Calu3 (cell line): ENCODE measurements around the gene SYCP2. TPM values are rescaled to one million over a fixed set of nuclear protein-coding genes. Genes with fewer than 3 reads are reported as not detected.

Source experiments
- BruUV-seq: library from RNA; stranded (reverse); fragments of 400-500 nt; replicated peaks from 2 replicates; lab custom pipeline; 2021; lab: Mats Ljungman, UMichigan
- CTCF ChIA-PET: fragments of 300-600 bp; sonication (Branson Sonifier 250); formaldehyde crosslinking; loops from one replicate; lab custom pipeline; 2022; ENCODE audit warnings: antibody characterized with exemption; lab: Charles Lee
- DNase-seq: peaks from one replicate; pipeline ENCODE4 v3.0.0; 2022
- H3K27ac Mint-ChIP-seq: one replicate; pipeline ENCODE4 v1.8.0; 2022; ENCODE audit warnings: mixed read lengths; ENCODE audit not compliant: unreplicated experiment
- H3K27me3 Mint-ChIP-seq: one replicate; pipeline ENCODE4 v1.8.0; 2022; ENCODE audit warnings: mixed read lengths; ENCODE audit not compliant: unreplicated experiment
- H3K36me3 Mint-ChIP-seq: one replicate; pipeline ENCODE4 v1.8.0; 2022; ENCODE audit warnings: mild to moderate bottlenecking, moderate library complexity, mixed read lengths; ENCODE audit not compliant: insufficient read depth, unreplicated experiment
- H3K4me1 Mint-ChIP-seq: one replicate; pipeline ENCODE4 v1.8.0; 2022; ENCODE audit warnings: mild to moderate bottlenecking, low read depth, mixed read lengths; ENCODE audit not compliant: unreplicated experiment
- H3K4me3 Mint-ChIP-seq: one replicate; pipeline ENCODE4 v1.8.0; 2022; ENCODE audit warnings: mild to moderate bottlenecking, low read depth, moderate library complexity, mixed read lengths; ENCODE audit not compliant: unreplicated experiment
- H3K9me3 Mint-ChIP-seq: one replicate; pipeline ENCODE4 v1.8.0; 2022; ENCODE audit warnings: low read depth, mixed read lengths; ENCODE audit not compliant: unreplicated experiment
- intact Hi-C: fragments of 100-400 bp; cut with micrococcal nuclease; formaldehyde crosslinking; loops from one replicate; pipeline ENCODE4 v1.10.0; 2022; ENCODE audit not compliant: unreplicated experiment
- total RNA-seq: library from RNA; stranded (reverse); gene quantifications from 2 replicates; pipeline ENCODE4 v1.2.3, GENCODE V29; 2022
- TF ChIP-seq, protein P1 (sequence below): fragments of 200-600 bp; IDR thresholded peaks from one replicate; pipeline ENCODE4 v1.8.0; 2022; ENCODE audit warnings: antibody characterized with exemption; ENCODE audit not compliant: unreplicated experiment

The SYCP2 gene
- total RNA-seq, 1 experiment from 2014 or later, result 56.0 TPM

DNA sequence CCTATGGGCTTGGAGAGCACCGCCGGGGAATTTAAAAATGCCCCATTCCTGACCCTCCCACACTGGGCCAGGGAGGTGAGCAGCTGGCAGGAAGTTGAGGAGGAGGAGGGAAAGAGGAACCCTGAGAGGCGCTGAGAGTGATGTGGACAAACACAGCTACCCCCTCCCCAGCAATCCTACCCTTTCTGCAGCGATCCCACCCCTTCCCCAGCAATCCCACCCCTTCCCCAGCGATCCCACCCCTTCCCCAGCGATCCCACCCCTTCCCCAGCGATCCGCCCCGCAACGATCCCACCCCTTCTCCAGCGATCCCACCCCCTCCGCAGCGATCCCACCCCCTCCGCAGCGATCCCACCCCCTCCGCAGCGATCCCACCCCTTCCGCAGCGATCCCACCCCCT is 111.6 kb downstream of the SYCP2 start:
- no TSS peak for BruUV-seq
- Mint-ChIP-seq H3K4me1 (peaks cover 28% of the 10 kb centered on the region), H3K4me3 (no peak overlapping the region), H3K9me3 (no peaks in the 10 kb centered on the region), H3K27ac (no peak overlapping the region), H3K27me3 (no peaks in the 10 kb centered on the region), H3K36me3 (peaks cover 15% of the 10 kb centered on the region)
- intact Hi-C loops, result no loop called here
- CTCF ChIA-PET, result no interaction called here
- TF ChIP-seq, protein P1, sequence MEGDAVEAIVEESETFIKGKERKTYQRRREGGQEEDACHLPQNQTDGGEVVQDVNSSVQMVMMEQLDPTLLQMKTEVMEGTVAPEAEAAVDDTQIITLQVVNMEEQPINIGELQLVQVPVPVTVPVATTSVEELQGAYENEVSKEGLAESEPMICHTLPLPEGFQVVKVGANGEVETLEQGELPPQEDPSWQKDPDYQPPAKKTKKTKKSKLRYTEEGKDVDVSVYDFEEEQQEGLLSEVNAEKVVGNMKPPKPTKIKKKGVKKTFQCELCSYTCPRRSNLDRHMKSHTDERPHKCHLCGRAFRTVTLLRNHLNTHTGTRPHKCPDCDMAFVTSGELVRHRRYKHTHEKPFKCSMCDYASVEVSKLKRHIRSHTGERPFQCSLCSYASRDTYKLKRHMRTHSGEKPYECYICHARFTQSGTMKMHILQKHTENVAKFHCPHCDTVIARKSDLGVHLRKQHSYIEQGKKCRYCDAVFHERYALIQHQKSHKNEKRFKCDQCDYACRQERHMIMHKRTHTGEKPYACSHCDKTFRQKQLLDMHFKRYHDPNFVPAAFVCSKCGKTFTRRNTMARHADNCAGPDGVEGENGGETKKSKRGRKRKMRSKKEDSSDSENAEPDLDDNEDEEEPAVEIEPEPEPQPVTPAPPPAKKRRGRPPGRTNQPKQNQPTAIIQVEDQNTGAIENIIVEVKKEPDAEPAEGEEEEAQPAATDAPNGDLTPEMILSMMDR, result no peak
- no peak for DNase-seq

DNA sequence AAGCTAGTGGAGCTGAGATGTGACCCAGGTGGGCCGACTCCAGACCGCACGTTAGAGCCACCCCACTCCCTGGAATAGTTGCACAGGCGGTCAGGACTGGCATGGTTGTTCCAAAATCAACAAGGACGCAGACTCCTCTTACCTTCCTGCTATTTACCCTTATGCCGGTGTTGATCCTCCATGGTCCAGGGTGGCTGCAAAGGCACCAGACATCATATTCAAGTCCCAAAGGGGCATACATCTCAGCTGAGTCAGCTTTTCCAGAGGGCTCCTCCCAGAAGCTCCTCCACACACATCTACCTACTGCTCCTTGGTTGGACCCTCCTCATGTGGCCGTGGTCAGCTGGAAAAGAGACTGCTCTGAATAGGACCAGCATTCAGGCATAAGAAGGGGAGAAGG is 112.2 kb downstream of the SYCP2 start:
- TF ChIP-seq, protein P1, result no peak
- H3K9me3 Mint-ChIP-seq, result no peaks in the 10 kb centered on the region
- no peak for DNase-seq
- H3K27ac Mint-ChIP-seq, result no peak overlapping the region
- BruUV-seq, result no TSS peak
- peaks cover 22% of the 10 kb centered on the region for H3K4me1 Mint-ChIP-seq
- no peak overlapping the region for H3K4me3 Mint-ChIP-seq
- intact Hi-C loops, result no loop called here
- H3K36me3 Mint-ChIP-seq, result peaks cover 9% of the 10 kb centered on the region
- H3K27me3 Mint-ChIP-seq, result no peaks in the 10 kb centered on the region
- CTCF ChIA-PET, result interaction anchor here (2.0 kb wide), 1 partner anchor 10 kb away, joined by 5 read pairs; no protein-coding TSS in a partner anchor

DNA sequence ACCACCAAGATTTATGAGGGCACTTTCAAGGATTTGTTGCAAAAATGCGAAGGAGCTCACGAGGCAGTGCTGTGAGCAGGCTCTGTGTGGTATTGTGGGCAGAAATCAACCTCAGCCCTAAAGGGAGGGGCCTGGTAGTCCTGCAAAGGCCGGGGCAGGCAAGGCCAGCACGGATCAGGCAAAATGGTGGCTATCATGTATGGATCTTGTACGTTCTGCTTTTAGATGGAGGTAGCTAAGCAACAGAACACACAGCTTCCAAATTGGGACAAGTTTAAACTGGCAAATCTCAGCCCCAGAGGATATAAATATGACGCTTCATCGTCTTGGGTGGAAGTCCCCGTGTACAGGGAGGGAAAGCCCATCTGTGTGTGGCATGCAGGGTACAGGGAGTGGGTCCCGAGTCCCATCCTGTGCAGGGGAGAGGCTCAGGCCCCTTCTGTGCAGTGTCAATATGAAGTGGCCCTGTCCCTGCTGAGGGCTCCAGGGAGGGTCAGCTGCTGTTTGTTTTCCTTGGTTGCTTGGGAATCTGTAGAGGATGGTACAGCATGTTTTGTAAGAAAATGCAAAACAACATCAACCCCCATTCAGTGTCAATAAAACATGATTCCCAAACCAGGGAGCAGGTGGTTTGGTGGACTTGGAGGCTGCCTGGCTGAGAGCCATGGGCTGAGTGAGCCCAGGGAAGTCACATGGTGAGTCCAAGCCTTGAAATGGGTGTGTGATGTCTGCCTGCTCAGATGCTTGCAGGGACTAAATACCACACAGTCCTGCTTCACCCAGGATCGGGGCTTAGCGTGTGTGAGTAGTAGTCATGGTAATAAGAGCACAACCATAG is 113.0 kb downstream of the SYCP2 start:
- no peaks in the 10 kb centered on the region for H3K27me3 Mint-ChIP-seq
- peaks cover 14% of the 10 kb centered on the region for H3K4me1 Mint-ChIP-seq
- H3K4me3 Mint-ChIP-seq, result no peak overlapping the region
- no peaks in the 10 kb centered on the region for H3K9me3 Mint-ChIP-seq
- TF ChIP-seq, protein P1, result no peak
- H3K36me3 Mint-ChIP-seq, result peaks cover 5% of the 10 kb centered on the region
- H3K27ac Mint-ChIP-seq, result no peak overlapping the region
- no peak for DNase-seq
- no TSS peak for BruUV-seq
- intact Hi-C loops, result no loop called here
- CTCF ChIA-PET, result interaction anchor here (0.8 to 2.0 kb wide), 3 partner anchors 11 to 73 kb away, joined by 3 to 5 read pairs (median 4); no protein-coding TSS in a partner anchor

DNA sequence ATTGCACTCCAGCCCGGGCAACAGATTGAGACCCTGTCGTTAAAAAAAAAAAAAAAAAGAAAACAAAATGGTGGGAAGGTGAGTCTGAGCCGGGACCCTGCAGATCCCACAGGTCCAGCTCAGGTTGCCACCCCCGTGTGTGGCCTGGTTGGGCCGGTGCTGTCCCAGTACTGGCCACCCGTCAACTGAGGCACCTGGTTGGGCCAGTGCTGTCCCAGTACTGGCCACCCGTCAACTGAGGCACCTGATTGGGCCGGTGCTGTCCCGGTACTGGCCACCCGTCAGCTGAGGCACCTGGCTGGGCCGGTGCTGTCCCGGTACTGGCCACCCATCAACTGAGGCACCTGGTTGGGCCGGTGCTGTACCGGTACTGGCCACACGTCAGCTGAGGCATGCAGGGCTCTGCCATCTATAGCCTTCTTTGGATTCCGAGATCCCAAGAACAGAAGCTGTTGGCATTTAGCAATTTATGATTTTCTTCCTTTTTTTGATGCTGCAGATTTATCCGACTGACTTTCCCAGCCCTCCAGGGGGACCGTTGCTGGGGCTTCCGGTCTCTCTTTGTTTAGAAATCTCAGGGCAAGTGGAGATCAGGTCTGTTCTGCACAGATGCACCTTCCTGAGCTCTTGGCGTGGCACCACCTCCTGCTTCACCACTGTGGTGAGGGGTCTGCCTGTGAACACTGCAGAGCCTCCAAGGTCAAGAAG is 113.8 kb downstream of the SYCP2 start:
- no peak for DNase-seq
- TF ChIP-seq, protein P1, result no peak
- intact Hi-C loops, result no loop called here
- no peak overlapping the region for H3K4me3 Mint-ChIP-seq
- H3K27ac Mint-ChIP-seq, result no peak overlapping the region
- no peaks in the 10 kb centered on the region for H3K27me3 Mint-ChIP-seq
- H3K36me3 Mint-ChIP-seq, result peaks cover 5% of the 10 kb centered on the region
- peaks cover 8% of the 10 kb centered on the region for H3K4me1 Mint-ChIP-seq
- CTCF ChIA-PET, result interaction anchor here (0.8 to 2.0 kb wide), 3 partner anchors 12 to 72 kb away, joined by 3 to 5 read pairs (median 4); no protein-coding TSS in a partner anchor
- BruUV-seq, result no TSS peak
- no peaks in the 10 kb centered on the region for H3K9me3 Mint-ChIP-seq
